IMR-90 (cell line): Measurements from ENCODE around the gene E2F3. TPM values are rescaled to one million over a fixed set of nuclear protein-coding genes. Genes with fewer than 3 reads are reported as not detected.

ENCODE experiments used
- ATAC-seq: fragments of 200-7000 bp; cut with Tn5 transposase; 2 replicates; pipeline ENCODE4 v1.9.1; 2020; ENCODE audit warnings: low read depth, mild to moderate bottlenecking, moderate library complexity
- BruUV-seq: library from RNA; stranded (reverse); fragments of 400-500 nt; replicated peaks from 2 replicates; lab custom pipeline; 2021; lab: Mats Ljungman, UMichigan
- CTCF ChIA-PET: fragments of 300-600 bp; formaldehyde crosslinking; extraction: SDS; loops from one replicate; lab custom pipeline; 2021; ENCODE audit warnings: antibody characterized with exemption; lab: Yijun Ruan, JAX
- POLR2A ChIA-PET: fragments of 300-600 bp; sonication (Branson Sonifier 250); formaldehyde crosslinking; loops from one replicate; lab custom pipeline; 2022; ENCODE audit warnings: antibody characterized with exemption; ENCODE audit not compliant: unreplicated experiment; lab: Charles Lee
- DNase-seq: peaks from one replicate; pipeline ENCODE4 v3.0.0; 2013
- H2AFZ ChIP-seq: replicated peaks from 2 replicates; pipeline ENCODE3; 2013; ENCODE audit warnings: low read length, mild to moderate bottlenecking; ENCODE audit not compliant: poor library complexity
- H2AK5ac ChIP-seq: 2 replicates; pipeline ENCODE4 v1.6.1; 2013; ENCODE audit warnings: low read depth, low read length, inconsistent platforms
- H2AK9ac ChIP-seq: replicated peaks from 2 replicates; pipeline ENCODE3; 2013; ENCODE audit warnings: mild to moderate bottlenecking, low read depth, low read length, moderate library complexity; ENCODE audit not compliant: poor library complexity
- H2BK120ac ChIP-seq: 2 replicates; pipeline ENCODE4 v1.6.1; 2013; ENCODE audit warnings: low read depth, low read length, inconsistent platforms
- H2BK15ac ChIP-seq: 3 replicates; pipeline ENCODE4 v1.6.1; 2013; ENCODE audit warnings: low read depth, low read length, inconsistent platforms
- H2BK20ac ChIP-seq: 2 replicates; pipeline ENCODE4 v1.6.1; 2013; ENCODE audit warnings: low read depth, mild to moderate bottlenecking, inconsistent platforms, low read length, moderate library complexity
- H2BK5ac ChIP-seq: 2 replicates; pipeline ENCODE4 v1.6.1; 2013; ENCODE audit warnings: mild to moderate bottlenecking, low read depth, low read length, inconsistent platforms; ENCODE audit not compliant: poor library complexity, severe bottlenecking
- H3K14ac ChIP-seq: replicated peaks from 2 replicates; pipeline ENCODE4 v1.6.1; 2013; ENCODE audit warnings: low read depth, low read length, inconsistent platforms
- H3K18ac ChIP-seq: 2 replicates; pipeline ENCODE4 v1.6.1; 2013; ENCODE audit warnings: low read depth, low read length, control low read depth
- H3K23ac ChIP-seq: 2 replicates; pipeline ENCODE4 v1.6.1; 2013; ENCODE audit warnings: low read depth, low read length, inconsistent platforms
- H3K27ac ChIP-seq: 2 replicates; pipeline ENCODE4 v1.5.1; 2013; ENCODE audit warnings: mild to moderate bottlenecking, control low read depth, low read length; ENCODE audit not compliant: insufficient read depth
- H3K27me3 ChIP-seq: 2 replicates; pipeline ENCODE4 v1.6.1; 2013; ENCODE audit warnings: low read length; ENCODE audit not compliant: control insufficient read depth, insufficient read depth
- H3K36me3 ChIP-seq: 2 replicates; pipeline ENCODE4 v1.6.1; 2013; ENCODE audit warnings: low read length, mixed read lengths; ENCODE audit not compliant: control insufficient read depth, insufficient read depth
- H3K4ac ChIP-seq: 2 replicates; pipeline ENCODE4 v1.6.1; 2013; ENCODE audit warnings: low read depth, low read length, inconsistent platforms
- H3K4me1 ChIP-seq: 2 replicates; pipeline ENCODE4 v1.6.1; 2013; ENCODE audit warnings: low read length, mixed read lengths; ENCODE audit not compliant: control insufficient read depth, insufficient read depth
- H3K4me2 ChIP-seq: 2 replicates; pipeline ENCODE4 v1.6.1; 2013; ENCODE audit warnings: low read depth, mild to moderate bottlenecking, control low read depth, low read length, moderate library complexity
- H3K4me3 ChIP-seq: 2 replicates; pipeline ENCODE4 v1.5.1; 2013; ENCODE audit warnings: low read depth, mild to moderate bottlenecking, control low read depth, low read length, moderate library complexity; ENCODE audit not compliant: insufficient read depth
- H3K56ac ChIP-seq: 2 replicates; pipeline ENCODE4 v1.6.1; 2013; ENCODE audit warnings: low read length, inconsistent platforms; ENCODE audit not compliant: insufficient read depth; ENCODE audit errors: extremely low read depth
- H3K79me1 ChIP-seq, 2 experiments: 2 replicates each; pipeline ENCODE4 v1.6.1; 2013; ENCODE audit warnings: low read length in 2 of 2, inconsistent platforms in 1 of 2, low read depth in 1 of 2
- H3K9ac ChIP-seq: 2 replicates; pipeline ENCODE4 v1.6.1; 2013; ENCODE audit warnings: low read depth, low read length, control low read depth
- H3K9me1 ChIP-seq: 2 replicates; pipeline ENCODE4 v1.6.1; 2013; ENCODE audit warnings: low read length, inconsistent platforms; ENCODE audit not compliant: insufficient read depth
- H3K9me3 ChIP-seq: 2 replicates; pipeline ENCODE4 v1.6.1; 2013; ENCODE audit warnings: low read length; ENCODE audit not compliant: control insufficient read depth, insufficient read depth
- H4K20me1 ChIP-seq: 2 replicates; pipeline ENCODE4 v1.6.1; 2013; ENCODE audit warnings: low read length, inconsistent platforms; ENCODE audit not compliant: insufficient read depth
- H4K5ac ChIP-seq: 2 replicates; pipeline ENCODE4 v1.6.1; 2013; ENCODE audit warnings: mild to moderate bottlenecking, low read depth, low read length, control low read depth
- H4K8ac ChIP-seq, 2 experiments: 2 replicates each; pipeline ENCODE4 v1.6.1; 2013; ENCODE audit warnings: low read depth in 2 of 2, low read length in 2 of 2, control low read depth in 1 of 2, inconsistent platforms in 1 of 2
- H4K91ac ChIP-seq: 2 replicates; pipeline ENCODE4 v1.6.1; 2013; ENCODE audit warnings: low read depth, low read length, inconsistent platforms; ENCODE audit not compliant: insufficient read depth
- MAZ ChIP-seq: IDR thresholded peaks from 2 replicates; pipeline ENCODE4 v1.6.1; 2012; ENCODE audit warnings: low read depth, mild to moderate bottlenecking, low read length, improper control_type of control experiment, moderate library complexity, borderline replicate concordance
- MXI1 ChIP-seq: IDR thresholded peaks from 2 replicates; pipeline ENCODE4 v1.6.1; 2012; ENCODE audit warnings: low read depth, mild to moderate bottlenecking, low read length, moderate library complexity, borderline replicate concordance
- WGBS, 2 experiments: methylation state at CpG; one replicate each; pipeline versions ENCODE4 v1.1.5 to v1.1.7; 2013; ENCODE audit warnings: missing lambda C conversion rate in 2 of 2; ENCODE audit not compliant: insufficient read length in 1 of 2; ENCODE audit errors: extremely low coverage in 2 of 2; 5-methylcytosine and 5-hydroxymethylcytosine counted together
- dilution Hi-C: fragments of 300-500 bp; cut with HindIII; formaldehyde crosslinking; loops from one replicate; pipeline ENCODE4 v1.14.3; 2018; ENCODE audit warnings: low sequenced_read_pairs; ENCODE audit not compliant: unreplicated experiment
- in situ Hi-C: fragments of 300-500 bp; cut with MboI; formaldehyde crosslinking; loops from 3 replicates; pipeline ENCODE4 v1.14.3; 2019; ENCODE audit warnings: low sequenced_read_pairs, inconsistent platforms, mixed read lengths
- intact Hi-C: fragments of 100-400 bp; cut with micrococcal nuclease; formaldehyde crosslinking; loops from 2 replicates; pipeline ENCODE4 v1.10.0; 2022
- polyA plus RNA-seq, 3 experiments: library from polyadenylated mRNA; depleted of rRNA; stranded (reverse); fragments of >200 nt; gene quantifications; 2 replicates each; pipeline ENCODE4 v1.2.3, GENCODE V29; 2012; ENCODE audit warnings: low replicate concordance in 1 of 3
- total RNA-seq: library from RNA; depleted of rRNA; stranded (reverse); fragments of >200 nt; gene quantifications from 2 replicates; pipeline ENCODE4 v1.2.3, GENCODE V29; 2012
- TF ChIP-seq, protein P1 (sequence below): fragments of 150-350 bp; IDR thresholded peaks from 2 replicates; pipeline ENCODE4 v1.6.1; 2016; ENCODE audit warnings: low read depth, mild to moderate bottlenecking, low read length, moderate library complexity, borderline replicate concordance

Gene E2F3
- total and polyA plus RNA-seq, 2 of the 4 experiments (the other 2 are of a cell fraction) = 2.3 to 8.2 TPM

DNA sequence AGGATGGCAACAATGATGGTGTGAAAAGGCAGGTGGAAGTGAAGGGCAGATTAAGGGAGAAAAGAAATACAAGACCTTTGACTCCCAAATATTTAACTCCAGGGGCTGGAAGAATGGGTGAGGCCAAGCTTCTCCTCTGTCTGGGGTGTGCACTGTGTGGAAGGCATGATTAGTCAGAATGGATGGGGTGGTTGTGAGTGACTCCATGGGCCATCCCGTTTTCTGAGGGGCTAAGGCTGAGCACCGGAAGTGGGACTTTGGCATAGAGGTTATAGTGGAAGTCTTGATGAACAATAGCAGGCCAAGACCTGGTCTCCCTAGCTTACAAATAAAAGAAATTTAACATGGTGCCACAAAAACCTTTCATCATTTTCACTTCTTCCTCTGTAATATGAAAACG is 12.1 kb downstream of the E2F3 start:
- no peaks in the 10 kb centered on the region for H3K27me3 ChIP-seq
- H2BK20ac ChIP-seq = no peak overlapping the region
- no peak overlapping the region for H4K91ac ChIP-seq
- H4K5ac ChIP-seq = no peak overlapping the region
- H2AK9ac ChIP-seq = no peak overlapping the region
- dilution Hi-C loops = no loop called here
- H2BK120ac ChIP-seq = no peak overlapping the region
- no TSS peak for BruUV-seq
- H3K23ac ChIP-seq = no peak overlapping the region; the same call in 1 of the 2 replicates
- H3K9me3 ChIP-seq = no peaks in the 10 kb centered on the region
- no peak overlapping the region for H2AK5ac ChIP-seq
- no peak overlapping the region for H2AFZ ChIP-seq
- ATAC-seq (no peak), DNase-seq (no peak)
- H3K4me2 ChIP-seq = no peak overlapping the region
- no peak overlapping the region for H2BK15ac ChIP-seq
- H4K8ac ChIP-seq = no peak overlapping the region
- H3K27ac ChIP-seq = no peak overlapping the region
- no peak overlapping the region for H3K9ac ChIP-seq
- intact Hi-C loops = no loop called here
- peaks cover 32% of the 10 kb centered on the region for H3K9me1 ChIP-seq
- CTCF ChIA-PET = interaction anchor here (0.5 to 0.8 kb wide), 3 partner anchors 9 to 23 kb away, joined by 3 to 4 read pairs (median 3); no protein-coding TSS in a partner anchor
- H3K4ac ChIP-seq = no peak overlapping the region
- H4K20me1 ChIP-seq = peaks cover 94% of the 10 kb centered on the region
- TF ChIP-seq, protein P1, sequence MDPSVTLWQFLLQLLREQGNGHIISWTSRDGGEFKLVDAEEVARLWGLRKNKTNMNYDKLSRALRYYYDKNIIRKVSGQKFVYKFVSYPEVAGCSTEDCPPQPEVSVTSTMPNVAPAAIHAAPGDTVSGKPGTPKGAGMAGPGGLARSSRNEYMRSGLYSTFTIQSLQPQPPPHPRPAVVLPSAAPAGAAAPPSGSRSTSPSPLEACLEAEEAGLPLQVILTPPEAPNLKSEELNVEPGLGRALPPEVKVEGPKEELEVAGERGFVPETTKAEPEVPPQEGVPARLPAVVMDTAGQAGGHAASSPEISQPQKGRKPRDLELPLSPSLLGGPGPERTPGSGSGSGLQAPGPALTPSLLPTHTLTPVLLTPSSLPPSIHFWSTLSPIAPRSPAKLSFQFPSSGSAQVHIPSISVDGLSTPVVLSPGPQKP = no peak
- TF ChIP-seq MAZ (no peak), MXI1 (no peak)
- H3K56ac ChIP-seq = no peak overlapping the region
- H3K36me3 ChIP-seq = peaks cover 10% of the 10 kb centered on the region
- no peak overlapping the region for H3K4me3 ChIP-seq
- peaks cover 6% of the 10 kb centered on the region for H3K4me1 ChIP-seq
- peaks cover 49 to 92% of the 10 kb centered on the region in 2 experiments for H3K79me1 ChIP-seq
- in situ Hi-C loops = no loop called here
- WGBS, 2 experiments = 100% methylated on average over 1 of the region's 3 CpGs; no CpG with 5 or more reads in 1 of the 2 experiments
- no peak overlapping the region for H3K14ac ChIP-seq
- H2BK5ac ChIP-seq = no peak overlapping the region
- POLR2A ChIA-PET = interaction anchor here (0.6 to 0.7 kb wide), 2 partner anchors 106 to 275 kb away, joined by 3 read pairs; no protein-coding TSS in a partner anchor
- H3K18ac ChIP-seq = no peak overlapping the region
